Lung microvascular endothelial cell (primary cell): ENCODE results near the gene ZNF618. TPM values are rescaled to one million over a fixed set of nuclear protein-coding genes. Genes with fewer than 3 reads are reported as not detected.

ENCODE experiments used
- DNase-seq, 2 donors: peaks; one replicate each; pipeline versions ENCODE4 v3.0.0 to v3.0.0-alpha.2; 2010; ENCODE audit warnings: low read depth in 2 of 2
- total RNA-seq: library from RNA; depleted of rRNA; stranded (reverse); fragments of >200 nt; gene quantifications from 2 replicates; pipeline ENCODE4 v1.2.1, GENCODE V29; 2014

Gene ZNF618
- total RNA-seq, 1 donor from 2014 or later = 6.7 TPM

- DNase-seq = no peak
Measured at GRCh38 chr9:113955076-113955752, 79.1 kb downstream of the ZNF618 start.

DNA sequence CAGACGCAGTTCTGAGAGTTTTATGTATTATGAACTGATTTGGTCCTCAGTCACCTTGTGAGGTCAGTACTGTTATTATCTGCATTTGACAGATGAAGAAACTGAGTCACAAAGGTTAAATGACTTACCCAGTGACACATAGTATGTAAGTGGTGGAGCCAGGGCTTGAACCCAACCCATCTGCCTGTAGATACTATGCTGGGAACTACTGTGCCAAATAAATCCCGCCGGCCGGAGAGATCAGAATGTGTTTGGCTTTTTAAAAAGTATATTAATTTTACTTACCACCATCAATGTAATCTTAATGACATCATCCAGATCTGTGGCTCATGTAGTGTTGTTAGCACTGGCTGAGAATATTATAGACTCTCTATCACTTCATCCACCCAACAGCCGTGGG is 80.8 kb downstream of the ZNF618 start:
- no peak for DNase-seq

GRCh38 chr9:113957351-113957750 is 81.2 kb downstream of the ZNF618 start:
- DNase-seq = no peak

GRCh38 chr9:113957821-113958341 is 81.8 kb downstream of the ZNF618 start:
- DNase-seq = peak; percentile 23 to 46

DNA sequence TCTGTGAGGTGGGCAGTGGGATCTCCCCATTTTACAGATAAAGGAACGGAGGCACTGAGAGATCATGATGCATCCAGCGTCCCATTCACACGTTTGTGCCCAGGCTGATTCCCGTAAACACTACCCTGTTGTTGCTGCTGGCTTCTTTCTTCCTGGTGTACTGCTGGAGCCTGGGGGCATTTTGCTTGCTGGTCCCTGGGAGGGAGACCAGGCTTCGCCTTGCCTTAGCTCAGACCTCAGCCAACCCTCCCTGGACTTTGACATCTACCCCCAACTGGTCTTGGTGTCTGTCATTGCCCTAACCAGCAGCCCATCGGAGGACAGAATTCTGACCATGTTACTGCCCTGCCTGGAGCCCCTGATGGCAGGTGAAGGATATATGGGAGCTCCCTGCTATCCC is 82.4 kb downstream of the ZNF618 start:
- no peak for DNase-seq

DNA sequence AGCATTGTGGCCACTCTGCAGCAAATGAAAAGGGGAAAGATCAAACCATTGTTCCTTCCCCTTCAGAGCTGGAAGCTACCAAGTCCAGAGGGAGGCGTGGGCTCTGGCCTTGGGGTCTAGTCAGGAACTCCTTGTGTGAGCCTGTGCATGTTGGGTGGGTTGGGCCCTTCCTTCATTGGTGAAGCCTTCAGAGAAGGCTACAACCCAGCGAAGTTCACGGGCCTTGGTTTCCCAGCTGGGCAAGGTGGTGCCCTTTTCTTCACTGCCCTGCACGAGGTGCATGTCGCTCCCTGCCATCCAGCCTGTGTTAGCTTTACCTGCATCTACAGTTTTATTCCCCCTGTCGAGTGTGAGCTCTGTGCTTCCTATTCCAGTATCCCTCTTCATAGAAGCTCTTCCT is 84.7 kb downstream of the ZNF618 start:
- DNase-seq = no peak

- DNase-seq = no peak
Measured at GRCh38 chr9:113962396-113962795, 86.3 kb downstream of the ZNF618 start.

DNA sequence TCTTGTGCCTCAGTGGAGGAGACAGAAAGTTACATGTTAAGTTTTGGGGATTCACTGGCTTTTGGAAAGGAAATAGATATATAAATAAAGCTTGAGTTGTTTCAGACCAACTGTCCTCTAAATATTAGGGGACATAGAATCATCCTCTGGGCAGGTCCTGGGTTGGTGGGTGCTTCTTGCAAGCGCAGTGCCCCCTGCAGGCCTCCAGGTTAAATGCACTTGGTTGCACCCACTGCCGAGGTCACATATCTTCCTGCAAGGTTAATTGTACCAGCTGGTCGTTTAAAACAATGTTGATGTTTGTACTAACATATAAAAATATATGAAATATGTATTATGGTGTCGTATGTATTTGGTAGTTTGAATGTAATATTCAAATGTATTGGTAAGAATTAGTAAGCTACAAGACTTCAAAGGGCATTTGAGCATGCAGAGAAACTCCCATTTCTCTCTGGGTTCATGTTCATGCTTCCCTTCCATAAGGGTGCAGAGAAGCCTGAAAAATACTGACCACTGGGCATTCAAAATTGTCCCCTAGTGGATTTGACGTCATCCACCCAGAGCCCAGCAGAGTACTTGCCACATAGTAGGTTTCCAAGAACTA is 87.0 kb downstream of the ZNF618 start:
- peak; percentile 77 to 78 for DNase-seq

DNA sequence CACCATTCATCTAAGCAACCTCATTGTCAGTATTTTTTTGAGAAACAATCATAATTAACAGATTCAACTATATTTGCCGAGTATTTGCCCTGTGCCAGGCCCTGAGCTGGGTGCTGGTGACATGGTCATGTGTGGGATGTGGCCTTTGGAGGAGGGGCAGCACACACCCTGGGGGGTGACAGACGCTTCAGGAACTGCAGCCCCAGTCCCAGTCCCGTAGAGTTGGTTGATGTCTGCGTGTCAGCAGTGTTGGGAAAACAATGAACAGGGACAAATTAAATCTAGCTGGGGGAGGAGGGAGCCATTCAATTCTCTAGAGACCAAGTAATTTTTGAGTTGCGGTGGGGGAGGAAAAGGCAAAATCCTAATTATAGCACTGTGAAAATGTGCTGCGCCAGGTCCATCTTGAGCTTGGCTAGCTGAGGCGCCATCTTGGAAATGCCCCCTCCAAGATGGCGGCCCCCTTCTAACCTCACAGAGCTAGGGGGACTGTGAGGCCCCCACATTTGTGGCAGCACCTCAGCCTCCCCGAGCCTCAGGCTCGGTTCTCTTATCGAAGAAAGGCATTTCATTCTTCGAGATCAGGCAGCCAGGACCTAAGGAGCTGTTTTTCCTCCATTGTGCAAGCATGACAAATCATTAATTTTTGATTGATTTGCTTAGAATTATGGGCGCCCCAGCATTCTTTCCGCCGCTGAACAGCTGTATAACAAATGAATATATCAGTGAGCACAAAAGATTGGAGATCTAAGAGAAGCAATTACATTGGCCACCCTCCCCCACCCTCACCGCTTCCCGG is 87.8 kb downstream of the ZNF618 start:
- no peak for DNase-seq

GRCh38 chr9:113964495-113965170 is 88.5 kb downstream of the ZNF618 start:
- no peak for DNase-seq

GRCh38 chr9:113966394-113966793 is 90.3 kb downstream of the ZNF618 start:
- DNase-seq = no peak

- no peak for DNase-seq
Measured at GRCh38 chr9:113967380-113967779, 91.3 kb downstream of the ZNF618 start.

GRCh38 chr9:113969343-113969742 is 93.2 kb downstream of the ZNF618 start:
- DNase-seq = no peak

DNA sequence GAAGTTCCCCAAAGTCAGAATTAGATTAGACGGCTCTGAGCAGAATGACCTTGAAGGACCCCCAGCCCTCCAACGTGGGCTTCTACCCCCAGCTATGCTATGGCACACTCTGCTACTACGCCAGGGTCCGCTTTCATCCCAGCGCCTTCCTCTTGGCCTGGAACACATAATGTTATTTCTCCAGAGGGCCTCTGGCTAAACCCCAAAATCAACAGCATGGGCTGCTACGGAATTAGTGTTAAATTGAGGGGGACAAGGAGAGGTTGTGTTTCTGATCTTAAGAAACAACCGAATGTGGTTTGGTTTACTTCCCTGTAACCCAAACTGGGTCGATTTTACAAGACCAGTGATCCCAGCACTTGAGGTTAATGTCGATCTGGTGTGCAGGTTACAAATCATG is 97.1 kb downstream of the ZNF618 start:
- DNase-seq = no peak

GRCh38 chr9:113973963-113974413 is 97.9 kb downstream of the ZNF618 start:
- DNase-seq = no peak

GRCh38 chr9:113976915-113977314 is 100.8 kb downstream of the ZNF618 start:
- no peak for DNase-seq

- DNase-seq = no peak
Measured at GRCh38 chr9:113978725-113979342, 102.7 kb downstream of the ZNF618 start.

GRCh38 chr9:113979343-113980127 is 103.4 kb downstream of the ZNF618 start:
- peak in 1 of 2 donors; percentile 13 for DNase-seq

DNA sequence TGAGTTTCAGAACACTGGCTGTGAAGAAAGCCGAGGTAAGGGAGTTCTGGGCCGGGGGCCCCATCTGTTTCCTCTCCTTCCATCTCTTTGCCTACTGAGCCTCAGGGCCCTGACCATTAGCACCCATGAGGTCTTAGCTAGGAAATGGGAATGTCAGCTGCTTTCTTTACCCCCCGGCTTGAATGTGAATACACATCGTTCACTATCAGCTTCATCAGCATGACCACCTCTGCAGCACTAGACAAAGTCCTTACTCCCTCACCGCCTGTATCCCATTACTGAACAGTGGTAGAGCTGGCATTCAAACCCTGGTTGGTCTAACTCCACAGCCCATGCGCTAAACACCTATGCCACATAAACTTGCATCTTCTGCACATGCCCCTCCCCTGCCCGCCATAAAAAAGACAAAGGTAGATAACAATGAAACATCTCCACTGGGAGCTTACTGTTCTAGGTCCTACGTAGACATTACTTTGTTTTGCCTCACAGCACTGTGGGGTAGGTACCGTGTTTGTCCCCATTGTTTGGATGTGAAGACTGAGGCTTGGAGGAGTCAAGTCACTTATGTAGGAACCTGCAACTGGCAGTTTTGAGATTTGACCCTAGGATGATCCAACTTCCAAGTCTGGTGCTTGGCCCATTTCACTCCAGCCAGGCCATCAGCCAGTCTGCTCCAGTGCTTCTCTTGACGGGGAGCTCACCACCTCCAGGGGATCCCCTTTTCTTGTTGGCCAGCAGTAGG is 108.7 kb downstream of the ZNF618 start:
- no peak for DNase-seq
